DND-41 (cell line): ENCODE data around the gene NRL.

ENCODE experiments used
- EZH2 ChIP-seq: IDR thresholded peaks from 3 replicates; pipeline ENCODE4 v1.6.1; 2012; ENCODE audit warnings: borderline replicate concordance, low read depth, mild to moderate bottlenecking, moderate library complexity, low read length, inconsistent platforms; ENCODE audit not compliant: severe bottlenecking
- TF ChIP-seq, protein P1 (sequence below): IDR thresholded peaks from 2 replicates; pipeline ENCODE4 v1.5.1; 2012; ENCODE audit warnings: borderline replicate concordance, low read length, moderate library complexity, mild to moderate bottlenecking; ENCODE audit not compliant: poor library complexity, severe bottlenecking; ENCODE audit errors: extremely low read depth

DNA sequence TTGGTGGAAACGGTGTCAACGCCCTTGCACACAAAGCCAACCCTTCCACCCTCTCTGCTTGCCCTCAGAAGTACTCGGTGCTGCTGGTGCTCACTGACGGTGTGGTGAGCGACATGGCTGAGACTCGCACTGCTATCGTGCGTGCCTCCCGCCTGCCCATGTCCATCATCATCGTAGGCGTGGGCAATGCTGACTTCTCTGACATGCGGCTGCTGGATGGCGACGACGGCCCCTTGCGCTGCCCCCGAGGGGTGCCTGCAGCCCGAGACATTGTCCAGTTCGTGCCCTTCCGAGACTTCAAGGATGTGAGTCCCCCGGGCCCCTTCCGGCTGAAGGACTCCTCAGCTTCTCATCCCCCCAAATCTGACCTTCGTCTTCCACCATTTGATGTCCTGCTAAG lies 37.7 kb downstream of the NRL start:
- TF ChIP-seq, protein P1, sequence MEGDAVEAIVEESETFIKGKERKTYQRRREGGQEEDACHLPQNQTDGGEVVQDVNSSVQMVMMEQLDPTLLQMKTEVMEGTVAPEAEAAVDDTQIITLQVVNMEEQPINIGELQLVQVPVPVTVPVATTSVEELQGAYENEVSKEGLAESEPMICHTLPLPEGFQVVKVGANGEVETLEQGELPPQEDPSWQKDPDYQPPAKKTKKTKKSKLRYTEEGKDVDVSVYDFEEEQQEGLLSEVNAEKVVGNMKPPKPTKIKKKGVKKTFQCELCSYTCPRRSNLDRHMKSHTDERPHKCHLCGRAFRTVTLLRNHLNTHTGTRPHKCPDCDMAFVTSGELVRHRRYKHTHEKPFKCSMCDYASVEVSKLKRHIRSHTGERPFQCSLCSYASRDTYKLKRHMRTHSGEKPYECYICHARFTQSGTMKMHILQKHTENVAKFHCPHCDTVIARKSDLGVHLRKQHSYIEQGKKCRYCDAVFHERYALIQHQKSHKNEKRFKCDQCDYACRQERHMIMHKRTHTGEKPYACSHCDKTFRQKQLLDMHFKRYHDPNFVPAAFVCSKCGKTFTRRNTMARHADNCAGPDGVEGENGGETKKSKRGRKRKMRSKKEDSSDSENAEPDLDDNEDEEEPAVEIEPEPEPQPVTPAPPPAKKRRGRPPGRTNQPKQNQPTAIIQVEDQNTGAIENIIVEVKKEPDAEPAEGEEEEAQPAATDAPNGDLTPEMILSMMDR: no peak
- no peak for TF ChIP-seq EZH2
